ENCODE data around the gene AXIN1. TPM values are rescaled to one million over a fixed set of nuclear protein-coding genes. Genes with fewer than 3 reads are reported as not detected.

Gene AXIN1
- total and polyA plus RNA-seq, 2 of the 8 experiments (the other 6 are each of a cell fraction or from before 2014, with no cell fraction given), result 12.5 to 41.9 TPM

DNA sequence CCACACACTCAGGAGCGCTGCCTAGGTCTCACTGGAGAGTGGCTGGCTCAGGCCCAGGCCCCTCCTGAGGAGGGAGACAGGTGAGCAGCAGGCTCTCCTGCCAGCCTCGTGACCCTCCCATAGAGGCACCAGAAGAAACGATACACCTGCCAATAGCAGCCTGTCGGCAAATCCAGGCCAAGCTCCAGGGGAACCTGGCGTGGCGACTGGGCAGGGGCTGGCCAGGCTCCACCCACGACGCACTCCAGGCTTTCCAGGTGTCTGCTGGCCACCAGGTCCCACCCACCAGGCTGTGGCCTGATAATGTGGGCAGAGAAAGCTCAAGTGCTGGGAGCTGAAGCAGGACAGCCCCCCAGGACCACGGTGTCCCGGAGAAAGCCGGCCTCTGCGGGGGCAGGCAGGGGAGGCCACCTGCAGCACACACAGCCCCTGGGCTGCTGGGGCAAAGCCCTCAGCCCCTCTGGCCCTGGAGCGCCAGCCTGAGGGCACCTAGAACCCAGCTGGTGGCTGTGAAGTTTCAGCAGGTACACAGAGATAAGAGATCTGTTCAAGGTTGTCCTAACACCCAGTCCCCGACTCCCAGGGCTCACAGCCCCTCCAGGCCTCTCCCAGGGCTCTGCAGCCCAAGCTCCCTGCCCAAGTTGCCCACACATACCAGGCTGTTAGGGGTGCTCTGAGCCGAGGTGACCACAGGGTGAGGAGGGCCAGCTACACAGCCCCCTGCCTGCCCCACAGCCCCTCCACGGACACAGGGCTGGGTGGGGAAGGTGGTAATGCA, 26.8 kb upstream of the AXIN1 start:
- Histone ChIP-seq H4K8ac (ENCODE audit: extremely low read depth, insufficient read depth, low read length) (peak overlapping the region; percentile 80), H3K56ac (replicated peaks; ENCODE audit: insufficient read length, low read depth, low read length) (no peak overlapping the region), H4K5ac (ENCODE audit: insufficient read length, low read depth, low read length) (peak overlapping the region; percentile 68)

More for the DNA sequence above, 26.8 kb upstream of the AXIN1 start:
- Histone ChIP-seq H3K27me3 (replicated peaks in 1 of 4; ENCODE audit: control insufficient read depth in 3 of 4, extremely low read depth in 1 of 4, insufficient read depth in 3 of 4, low read length in 3 of 4) (peaks cover 0 to 3% (median under 1%) of the 10 kb centered on the region in 4 experiments; a peak in 2 of 7 replicates), H3K4me1 (replicated peaks in 1 of 4; ENCODE audit: control insufficient read depth in 3 of 4, insufficient read depth in 4 of 4, low read length in 3 of 4) (peaks cover 8 to 30% (median 19%) of the 10 kb centered on the region in 4 experiments), H2AK5ac (ENCODE audit: low read depth, low read length) (peak overlapping the region; percentile 95; the same call in 1 of the 2 replicates), H3K18ac (ENCODE audit: extremely low read depth, low read length) (0 out of 2 replicates have a peak overlapping the region, but pooled peaks have one; percentile 71), H3K79me2 (ENCODE audit: control insufficient read depth in 1 of 2, insufficient read depth in 2 of 2, low read length in 2 of 2) (peaks cover 0 to 24% of the 10 kb centered on the region in 2 experiments; a peak in 2 of 4 replicates), H2BK12ac (ENCODE audit: low read depth, low read length) (peak overlapping the region; percentile 60; the same call in 1 of the 2 replicates), H3K9me3 (ENCODE audit: insufficient read depth in 2 of 2, low read depth in 1 of 2, low read length in 1 of 2) (no peaks in the 10 kb centered on the region), H2BK15ac (ENCODE audit: low read length) (peak overlapping the region; percentile 81; the same call in 1 of the 2 replicates), H3K23me2 (ENCODE audit: low read depth, low read length) (peaks cover 13% of the 10 kb centered on the region), H4K91ac (replicated peaks; ENCODE audit: insufficient read length, low read length) (peak overlapping the region; percentile 4), H3K27ac (ENCODE audit: low read depth, low read length) (no peak overlapping the region), H3K79me1 (ENCODE audit: low read depth, low read length) (peaks cover 4% of the 10 kb centered on the region; the same call in 1 of the 2 replicates), H4K20me1 (replicated peaks in 1 of 2; ENCODE audit: control insufficient read depth in 1 of 2, insufficient read depth in 2 of 2, low read length in 2 of 2) (peaks cover 15 to 30% of the 10 kb centered on the region in 2 experiments), H2BK120ac (replicated peaks; ENCODE audit: low read depth, low read length) (no peak overlapping the region), H3K9ac (replicated peaks in 1 of 4; ENCODE audit: extremely low read depth in 1 of 4, low read depth in 3 of 4, low read length in 3 of 4) (no peak overlapping the region; a peak in 1 of 7 replicates), H2BK5ac (ENCODE audit: low read depth, low read length) (peak overlapping the region; percentile 20; the same call in 1 of the 2 replicates), H3K14ac (ENCODE audit: insufficient read length) (no peak overlapping the region), H3K4me2 (ENCODE audit: insufficient read depth in 1 of 2, low read depth in 2 of 2, low read length in 2 of 2) (peak overlapping the region; percentile 51 to 68), H3K4ac (replicated peaks; ENCODE audit: insufficient read length, low read depth, low read length) (peak overlapping the region; percentile 2), H3K23ac (ENCODE audit: insufficient read length) (no peak overlapping the region), H2BK20ac (ENCODE audit: low read length) (no peak overlapping the region), H2AFZ (ENCODE audit: low read length) (no peak overlapping the region), H3K36me3 (ENCODE audit: control insufficient read depth in 2 of 4, insufficient read depth in 4 of 4, low read length in 3 of 4) (peaks cover 8 to 32% (median 13%) of the 10 kb centered on the region in 4 experiments; a peak in 7 of 8 replicates), H3K4me3 (ENCODE audit: extremely low read depth in 1 of 4, insufficient read depth in 2 of 4, low read depth in 3 of 4, low read length in 4 of 4) (peak overlapping the region in 2 of 4 experiments; percentile 5 to 19; a peak in 3 of 8 replicates)
- 50% methylated on average over 15 of the region's 16 CpGs; no CpG with 5 or more reads in 1 of the 2 experiments for WGBS, 2 experiments (ENCODE audit: extremely low coverage in 1 of 2, insufficient coverage in 1 of 2, insufficient read length in 1 of 2, insufficient replicate concordance in 2 of 2, low coverage in 1 of 2, low lambda C conversion rate in 2 of 2, missing lambda C conversion rate in 1 of 2)
- peak; percentile 69 to 84 for DNase-seq (ENCODE audit: low read depth in 1 of 2, low spot score in 2 of 2)
- ChIA-PET POLR2A (ENCODE audit: partially characterized antibody) (interaction anchor here (0.6 to 3.0 kb wide), 8 partner anchors 9 to 326 kb away, joined by 3 to 22 read pairs (median 5); partner anchors contain the start of genes DECR2, MRPL28, POLR3K and RAB11FIP3), CTCF (ENCODE audit: partially characterized antibody) (interaction anchor here (0.9 to 1.5 kb wide), 3 partner anchors 12 to 17 kb away, joined by 3 to 6 read pairs (median 3); no protein-coding TSS in a partner anchor)
- FAIRE-seq, result peak; percentile 7
- TF ChIP-seq, protein P1, sequence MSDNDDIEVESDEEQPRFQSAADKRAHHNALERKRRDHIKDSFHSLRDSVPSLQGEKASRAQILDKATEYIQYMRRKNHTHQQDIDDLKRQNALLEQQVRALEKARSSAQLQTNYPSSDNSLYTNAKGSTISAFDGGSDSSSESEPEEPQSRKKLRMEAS (IDR thresholded peaks at IDR 0.05), result peak; percentile 42; the same call in 1 of the 2 replicates
- TF ChIP-seq CREB1 (IDR thresholded peaks at IDR 0.05) (peak; percentile 54), GTF2F1 (IDR thresholded peaks at IDR 0.05; ENCODE audit: borderline replicate concordance, low read depth, low read length) (no peak), E2F6 (IDR thresholded peaks at IDR 0.05) (0 out of 2 replicates have a peak, but pooled peaks have one; percentile 24), SP1 (IDR thresholded peaks at IDR 0.05; ENCODE audit: low read depth, low read length) (peak; percentile 89), GABPA (IDR thresholded peaks at IDR 0.05; ENCODE audit: borderline replicate concordance, insufficient read depth, low read length) (no peak), ATF2 (IDR thresholded peaks at IDR 0.05; ENCODE audit: low read length) (no peak), POLR2A (IDR thresholded peaks at IDR 0.05; ENCODE audit: control extremely low read depth in 1 of 2, low read depth in 2 of 2, low read length in 2 of 2) (0 out of 3 replicates have a peak, but pooled peaks of 1 of the 2 experiments have one; percentile 7)
